Activated naive CD4-positive, alpha-beta T cell treated with anti-CD3 and anti-CD28 coated beads, Interleukin-2, amount 50 U/mL, for 72 hours (primary cell): ENCODE data around the gene NSUN4. TPM values are rescaled to one million over a fixed set of nuclear protein-coding genes. Genes with fewer than 3 reads are reported as not detected.
A peak's percentile ranks its signal among the peaks of the same experiment; 100 is the strongest.

Source experiments
- ATAC-seq, 2 donors: fragments of 150-1000 bp; cut with Tn5 transposase; 2 replicates each; pipeline ENCODE4 v1.10.0; 2021; ENCODE audit warnings: mild to moderate bottlenecking in 2 of 2, moderate library complexity in 2 of 2
- DNase-seq, 2 donors: peaks; one replicate each; pipeline ENCODE4 v3.0.0; 2021 to 2022; ENCODE audit warnings: low spot score in 2 of 2
- H3K27ac Mint-ChIP-seq, 2 donors: one replicate each; pipeline ENCODE4 v1.8.0; 2022; ENCODE audit warnings: mild to moderate bottlenecking in 2 of 2, mixed read lengths in 2 of 2
- H3K36me3 Mint-ChIP-seq, 2 donors: one replicate each; pipeline ENCODE4 v1.8.0; 2022; ENCODE audit warnings: mixed read lengths in 2 of 2
- H3K9me3 Mint-ChIP-seq, 2 donors: one replicate each; pipeline ENCODE4 v1.8.0; 2022; ENCODE audit warnings: mixed read lengths in 2 of 2
- total RNA-seq, 2 donors: library from RNA; stranded (reverse); gene quantifications; one replicate each; pipeline ENCODE4 v1.2.3, GENCODE V29; 2022

NSUN4 gene
- total RNA-seq, 2 donors from 2014 or later: 28.2 to 30.2 TPM

DNA sequence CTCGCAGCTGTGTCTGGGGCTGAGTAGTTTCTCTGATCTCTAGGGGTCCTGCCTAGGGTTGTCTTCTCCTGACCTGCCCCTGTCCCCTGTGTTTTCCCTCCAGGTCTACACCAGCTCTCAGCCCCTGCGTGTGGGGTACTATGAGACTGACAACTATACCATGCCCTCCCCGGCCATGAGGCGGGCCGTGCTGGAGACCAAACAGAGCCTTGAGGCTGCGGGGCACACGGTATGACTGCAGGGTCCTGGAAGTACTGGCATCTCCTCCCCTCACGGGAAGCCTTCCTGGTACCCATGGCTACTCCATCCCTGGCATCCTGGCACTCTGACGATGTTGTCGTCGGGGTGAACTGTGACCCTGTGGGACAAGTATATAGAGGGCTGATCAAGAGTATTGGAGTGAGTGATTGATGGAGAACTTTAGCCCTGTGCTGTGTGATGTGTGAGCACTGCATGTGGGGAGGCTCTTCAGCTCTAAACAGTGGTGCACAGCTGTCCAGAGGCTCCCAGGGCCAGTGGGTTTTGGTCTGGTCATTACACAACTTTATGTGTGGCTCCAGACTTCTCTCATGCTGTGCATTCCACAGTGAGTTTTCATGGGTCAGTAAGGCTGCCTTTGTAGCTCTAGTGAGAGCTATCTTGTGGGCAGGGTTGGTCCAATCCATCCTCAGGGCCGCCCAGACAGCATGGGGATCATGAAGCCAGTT lies 67.9 kb downstream of the NSUN4 start:
- Mint-ChIP-seq H3K9me3 (no peaks in the 10 kb centered on the region), H3K36me3 (no peaks in the 10 kb centered on the region), H3K27ac (peak overlapping the region in 1 of 2 donors; percentile 40)
- DNase-seq (no peak), ATAC-seq (no peak)

DNA sequence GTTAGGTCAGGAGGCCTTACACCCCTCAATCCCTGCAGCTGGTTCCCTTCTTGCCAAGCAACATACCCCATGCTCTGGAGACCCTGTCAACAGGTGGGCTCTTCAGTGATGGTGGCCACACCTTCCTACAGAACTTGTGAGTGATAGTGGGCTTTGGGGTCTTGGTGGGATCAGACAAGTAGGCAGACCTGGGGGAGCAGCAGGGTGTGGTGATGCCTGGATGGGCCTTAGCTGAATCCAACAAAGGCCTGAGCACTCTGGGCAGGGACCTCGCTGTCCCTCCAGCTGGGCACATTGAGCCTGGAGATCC lies 68.4 kb downstream of the NSUN4 start:
- Mint-ChIP-seq H3K9me3 (no peaks in the 10 kb centered on the region), H3K27ac (peak overlapping the region in 1 of 2 donors; percentile 40), H3K36me3 (no peaks in the 10 kb centered on the region)
- ATAC-seq (no peak), DNase-seq (no peak)

DNA sequence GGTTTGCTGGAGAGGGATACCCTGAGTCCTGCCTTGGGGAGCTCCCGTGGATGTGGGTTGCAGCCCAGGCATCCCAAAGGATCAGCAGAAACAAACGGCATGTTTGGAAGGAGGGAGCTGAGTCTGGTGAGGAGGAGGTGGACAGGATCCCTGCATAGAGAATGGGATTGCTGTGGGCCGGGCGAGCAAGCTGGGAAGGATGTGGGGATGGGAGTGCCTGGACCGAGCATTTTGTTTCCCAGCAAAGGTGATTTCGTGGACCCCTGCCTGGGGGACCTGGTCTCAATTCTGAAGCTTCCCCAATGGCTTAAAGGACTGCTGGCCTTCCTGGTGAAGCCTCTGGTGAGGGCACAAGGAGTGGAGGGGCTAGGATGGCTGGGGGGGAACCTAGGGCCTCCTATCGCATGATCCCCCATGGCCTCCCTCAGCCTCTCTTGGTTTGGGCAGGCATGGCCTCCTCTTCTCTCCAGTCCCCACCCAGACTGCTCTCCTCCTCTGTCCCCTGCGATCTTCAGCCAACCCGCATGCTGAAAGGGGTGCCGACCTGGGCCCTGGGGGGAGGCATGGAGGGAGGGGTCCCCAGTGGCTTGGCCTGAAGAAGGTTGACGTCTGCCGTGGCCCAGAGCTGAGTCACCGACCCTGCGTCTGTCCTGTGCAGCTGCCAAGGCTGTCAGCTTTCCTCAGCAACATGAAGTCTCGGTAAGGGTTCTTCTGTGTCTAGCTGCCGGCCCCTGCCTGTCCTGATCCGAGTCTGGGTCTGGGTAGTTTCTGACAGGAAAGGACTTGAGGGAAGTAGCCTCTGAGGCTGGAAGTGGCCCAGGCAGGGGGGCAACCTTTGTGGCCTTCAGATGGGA lies 69.8 kb downstream of the NSUN4 start:
- H3K27ac Mint-ChIP-seq: no peak overlapping the region
- no peaks in the 10 kb centered on the region for H3K36me3 Mint-ChIP-seq
- H3K9me3 Mint-ChIP-seq: no peaks in the 10 kb centered on the region
- ATAC-seq (no peak), DNase-seq (no peak)

DNA sequence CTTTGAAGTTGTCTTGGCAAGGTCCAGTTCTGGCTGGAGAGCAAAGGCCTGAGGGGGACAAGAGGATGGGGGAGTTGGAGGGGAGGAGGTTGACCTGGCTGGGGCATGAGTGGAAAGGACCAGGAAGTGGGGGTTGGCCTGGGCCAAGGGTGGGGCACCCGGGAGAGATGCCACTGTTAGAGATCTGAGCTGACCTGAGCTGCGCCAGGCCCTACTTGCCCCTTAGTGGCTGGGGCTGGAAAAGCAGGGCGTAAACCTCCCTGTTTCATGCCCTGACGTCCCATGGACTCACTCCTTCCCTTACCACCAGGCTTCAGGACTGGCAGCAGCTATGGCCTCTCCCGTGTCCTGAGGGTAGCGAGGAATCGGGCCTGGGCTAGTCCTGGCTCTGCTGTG lies 70.4 kb downstream of the NSUN4 start:
- Mint-ChIP-seq H3K27ac (no peak overlapping the region), H3K36me3 (no peaks in the 10 kb centered on the region), H3K9me3 (no peaks in the 10 kb centered on the region)
- no peak for DNase-seq
- no peak for ATAC-seq

Other genes starting within 250 kb of the NSUN4 start
- gene PIK3R3, start 208.2 kb upstream of the NSUN4 start, total RNA-seq: 1 to 10 TPM in 1 of 2 donors, under 1 TPM in 1; 0.45 to 2.2 TPM
- gene TSPAN1, start 165.7 kb upstream of the NSUN4 start, total RNA-seq: not detected
- not detected for gene P3R3URF, start 164.3 kb upstream of the NSUN4 start, total RNA-seq
- gene POMGNT1, start 142.4 kb upstream of the NSUN4 start, total RNA-seq: 10 to 100 TPM; 29.0 to 50.7 TPM
- under 1 TPM in 1 of 2 donors, not detected in 1; 0.21 TPM for gene LURAP1, start 137.5 kb upstream of the NSUN4 start, total RNA-seq
- 100 to 1,000 TPM in 1 of 2 donors, 10 to 100 TPM in 1; 61.7 to 118 TPM for gene RAD54L, start 93.0 kb upstream of the NSUN4 start, total RNA-seq
- 10 to 100 TPM; 29.2 to 38.2 TPM for gene LRRC41, start 37.2 kb upstream of the NSUN4 start, total RNA-seq
- 100 to 1,000 TPM; 341 to 376 TPM for gene UQCRH, start 37.1 kb upstream of the NSUN4 start, total RNA-seq
- 1 to 10 TPM; 5.5 to 5.7 TPM for gene FAAH, start 53.5 kb downstream of the NSUN4 start, total RNA-seq
- under 1 TPM; 0.09 to 0.54 TPM for gene DMBX1, start 149.0 kb downstream of the NSUN4 start, total RNA-seq
- gene KNCN, start 210.8 kb downstream of the NSUN4 start, total RNA-seq: not detected